Gastrocnemius medialis (tissue), 4 donors: ENCODE measurements around the gene MYO3B. TPM values are rescaled to one million over a fixed set of nuclear protein-coding genes. Genes with fewer than 3 reads are reported as not detected.

Experiments
- ATAC-seq, 2 donors: fragments of 150-250 bp; one replicate each; pipeline ENCODE4 v1.9.1; 2016
- DNase-seq, 2 donors: peaks; one replicate each; pipeline ENCODE4 v3.0.0-alpha.2; 2019
- H3K27ac ChIP-seq, 4 donors: fragments of 200-600 bp; sonication (generic); 1 replicate in 1 of 4; 2 replicates in 3 of 4; pipeline ENCODE4 v1.5.1; 2016 to 2018; ENCODE audit warnings: mild to moderate bottlenecking in 2 of 4, moderate library complexity in 1 of 4
- H3K27me3 ChIP-seq, 3 donors: fragments of 200-600 bp; sonication (generic) in 2 of 3; 1 replicate in 1 of 3; 2 replicates in 2 of 3; pipeline versions ENCODE4 v1.5.1 to v1.6.0; 2016 to 2019; ENCODE audit warnings: mild to moderate bottlenecking in 1 of 3, moderate library complexity in 1 of 3
- H3K36me3 ChIP-seq, 2 donors: fragments of 200-600 bp; sonication (generic) in 1 of 2; one replicate each; pipeline ENCODE4 v1.5.1; 2017 to 2018
- H3K4me1 ChIP-seq, 2 donors: fragments of 200-600 bp; sonication (generic) in 1 of 2; one replicate each; pipeline ENCODE4 v1.5.1; 2016 to 2017; ENCODE audit warnings: mild to moderate bottlenecking in 2 of 2
- H3K4me3 ChIP-seq, 4 donors: fragments of 200-600 bp; sonication (generic) in 3 of 4; 1 replicate in 1 of 4; 2 replicates in 3 of 4; pipeline ENCODE4 v1.5.1; 2016 to 2019; ENCODE audit warnings: mild to moderate bottlenecking in 2 of 4
- H3K9me3 ChIP-seq, 3 donors: fragments of 200-600 bp; sonication (generic) in 2 of 3; 1 replicate in 1 of 3; 2 replicates in 2 of 3; pipeline ENCODE4 v1.5.1; 2016 to 2019
- POLR2A ChIP-seq, 2 donors: fragments of 450-650 bp; IDR thresholded peaks; one replicate each; pipeline ENCODE4 v1.6.1; 2017; ENCODE audit warnings: antibody characterized with exemption in 2 of 2, mild to moderate bottlenecking in 2 of 2, moderate library complexity in 2 of 2
- in situ Hi-C, 4 donors: fragments of 200-750 bp; cut with MboI; loops; one replicate each; pipeline versions ENCODE4 v1.15.0 to v1.8.0; 2017; ENCODE audit warnings: low sequenced_read_pairs in 4 of 4
- intact Hi-C: fragments of 100-400 bp; cut with DNase I; formaldehyde crosslinking; loops from one replicate; pipeline ENCODE4 v1.15.1; 2023; ENCODE audit warnings: low total_unique reads
- total RNA-seq, 4 donors: library from RNA; depleted of rRNA; stranded (reverse); fragments of >200 nt; gene quantifications; one replicate each; pipeline versions ENCODE4 v1.1.0 to v1.2.3, GENCODE V29; 2016
- TF ChIP-seq, protein P1 (sequence below), 5 experiments: fragments of 450-650 bp in 3 of 5; fragments of 200-600 bp in 2 of 5; sonication (generic) in 2 of 5; IDR thresholded peaks in 4 of 5; conservative IDR thresholded peaks in 1 of 5; 1 replicate in 4 of 5; 2 replicates in 1 of 5; pipeline ENCODE4 v1.5.1; 2016 to 2019; ENCODE audit warnings: antibody characterized with exemption in 5 of 5, mild to moderate bottlenecking in 3 of 5, moderate library complexity in 3 of 5

The MYO3B gene
- total RNA-seq, 4 donors from 2014 or later: 0.07 to 0.27 TPM; not detected in 2

DNA sequence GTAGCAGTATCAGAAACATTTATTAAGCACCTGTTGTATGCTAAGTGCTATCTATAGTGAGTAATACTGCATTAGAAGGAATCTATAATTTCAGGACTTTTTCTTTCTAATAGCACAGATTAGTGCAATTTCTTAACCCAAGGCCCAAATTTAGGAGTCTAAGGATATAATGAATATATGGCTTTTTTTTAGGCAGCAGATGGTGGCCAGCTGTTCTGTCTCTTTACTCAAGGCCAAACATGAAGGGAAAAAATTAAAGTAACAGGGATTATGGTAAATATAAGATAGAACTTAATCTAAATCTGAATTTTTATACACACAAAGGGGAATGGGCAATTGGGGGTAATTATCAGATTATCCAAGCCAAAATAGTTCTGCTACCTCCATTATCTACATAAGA lies 306.6 kb downstream of the MYO3B start:
- intact Hi-C loops: no loop called here
- in situ Hi-C loops: loop anchor here in 1 of 4 donors (25.0 kb wide), 1 partner anchor 328 kb away; the partner anchor contains the start of gene GAD1

DNA sequence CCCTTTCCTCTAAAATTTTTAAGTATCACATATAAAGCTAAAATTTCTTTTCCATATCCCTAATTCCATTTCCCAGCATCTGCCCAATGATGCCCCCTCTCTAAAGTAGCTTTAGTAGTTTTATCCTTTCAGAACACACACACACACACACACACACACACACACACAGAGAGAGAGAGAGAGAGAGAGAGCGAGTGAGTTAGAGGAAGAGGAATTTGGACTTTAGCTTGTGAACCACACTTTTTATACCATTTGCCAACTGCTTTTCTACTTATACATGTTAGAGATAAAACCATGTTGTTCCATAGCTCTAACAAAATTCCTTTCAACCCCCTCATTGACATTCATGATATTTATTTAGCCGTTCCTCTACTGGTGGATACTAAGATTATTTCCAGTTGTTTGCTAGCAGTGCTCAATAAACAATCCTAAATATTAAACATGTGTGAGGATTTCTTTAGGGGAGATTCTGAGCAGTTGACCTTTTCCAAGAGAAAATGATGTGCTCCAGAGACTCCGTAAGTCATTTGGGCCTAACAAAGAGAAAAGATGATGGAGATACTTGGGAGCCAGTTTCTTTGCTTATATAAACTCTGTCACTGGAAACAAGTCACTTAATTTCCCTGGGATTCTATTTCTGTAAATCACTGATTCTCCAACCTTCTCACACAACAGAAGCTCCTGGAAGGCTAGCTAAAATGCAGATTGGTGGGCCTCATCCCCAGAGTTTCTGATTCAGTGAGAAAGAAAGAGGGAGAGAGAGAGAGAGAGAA lies 307.5 kb downstream of the MYO3B start:
- no peaks in the 10 kb centered on the region for H3K4me1 ChIP-seq
- in situ Hi-C loops: loop anchor here in 1 of 4 donors (25.0 kb wide), 1 partner anchor 327 kb away; the partner anchor contains the start of gene GAD1
- ATAC-seq: no peak

More for the DNA sequence above, 306.6 kb downstream of the MYO3B start:
- DNase-seq (no peak), ATAC-seq (no peak)
- no peak overlapping the region for H3K4me3 ChIP-seq
- TF ChIP-seq, protein P1, sequence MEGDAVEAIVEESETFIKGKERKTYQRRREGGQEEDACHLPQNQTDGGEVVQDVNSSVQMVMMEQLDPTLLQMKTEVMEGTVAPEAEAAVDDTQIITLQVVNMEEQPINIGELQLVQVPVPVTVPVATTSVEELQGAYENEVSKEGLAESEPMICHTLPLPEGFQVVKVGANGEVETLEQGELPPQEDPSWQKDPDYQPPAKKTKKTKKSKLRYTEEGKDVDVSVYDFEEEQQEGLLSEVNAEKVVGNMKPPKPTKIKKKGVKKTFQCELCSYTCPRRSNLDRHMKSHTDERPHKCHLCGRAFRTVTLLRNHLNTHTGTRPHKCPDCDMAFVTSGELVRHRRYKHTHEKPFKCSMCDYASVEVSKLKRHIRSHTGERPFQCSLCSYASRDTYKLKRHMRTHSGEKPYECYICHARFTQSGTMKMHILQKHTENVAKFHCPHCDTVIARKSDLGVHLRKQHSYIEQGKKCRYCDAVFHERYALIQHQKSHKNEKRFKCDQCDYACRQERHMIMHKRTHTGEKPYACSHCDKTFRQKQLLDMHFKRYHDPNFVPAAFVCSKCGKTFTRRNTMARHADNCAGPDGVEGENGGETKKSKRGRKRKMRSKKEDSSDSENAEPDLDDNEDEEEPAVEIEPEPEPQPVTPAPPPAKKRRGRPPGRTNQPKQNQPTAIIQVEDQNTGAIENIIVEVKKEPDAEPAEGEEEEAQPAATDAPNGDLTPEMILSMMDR (IDR thresholded peaks at IDR 0.05 in 4 of 5, conservative IDR thresholded peaks at IDR 0.05 in 1 of 5): no peak
- no peak for TF ChIP-seq POLR2A (IDR thresholded peaks at IDR 0.05)
- no peaks in the 10 kb centered on the region for H3K36me3 ChIP-seq
- no peak overlapping the region for H3K27ac ChIP-seq
- no peaks in the 10 kb centered on the region for H3K27me3 ChIP-seq
- no peaks in the 10 kb centered on the region for H3K9me3 ChIP-seq
- no peaks in the 10 kb centered on the region for H3K4me1 ChIP-seq

DNA sequence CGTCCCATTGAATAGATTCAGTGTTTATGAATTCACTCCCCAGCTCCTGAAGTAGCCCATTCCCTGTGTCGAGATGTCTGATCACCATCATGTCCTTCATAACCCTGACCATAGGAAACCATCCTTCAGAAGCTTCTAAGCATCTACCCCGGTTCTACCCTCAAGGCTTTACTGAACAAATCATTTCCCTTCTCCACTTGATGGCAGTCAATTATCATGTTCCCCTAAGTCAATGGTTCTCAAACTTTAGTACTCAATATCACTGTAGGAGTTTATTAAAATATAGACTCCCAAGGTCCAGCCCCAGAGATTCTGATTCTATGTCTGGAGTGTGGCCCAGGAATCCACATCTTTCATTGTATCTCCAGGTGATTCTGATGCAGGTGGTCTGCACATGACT lies 308.8 kb downstream of the MYO3B start:
- no peaks in the 10 kb centered on the region for H3K4me1 ChIP-seq
- in situ Hi-C loops (loop anchor here in 1 of 4 donors (25.0 kb wide), 1 partner anchor 326 kb away; the partner anchor contains the start of gene GAD1), intact Hi-C loops (loop anchor here (2.0 to 5.0 kb wide), 2 partner anchors 231 to 326 kb away; partner anchors contain the start of gene SP5)
- DNase-seq (no peak), ATAC-seq (peak in 1 of 2 donors; percentile 80)
- H3K27ac ChIP-seq: no peak overlapping the region
- no peaks in the 10 kb centered on the region for H3K27me3 ChIP-seq
- TF ChIP-seq, protein P1 (IDR thresholded peaks at IDR 0.05 in 4 of 5, conservative IDR thresholded peaks at IDR 0.05 in 1 of 5): peak in 3 of 5 experiments; percentile 11 to 33 (median 32)
- TF ChIP-seq POLR2A (IDR thresholded peaks at IDR 0.05): no peak
- H3K4me3 ChIP-seq: no peak overlapping the region
- H3K9me3 ChIP-seq: no peaks in the 10 kb centered on the region
- H3K36me3 ChIP-seq: no peaks in the 10 kb centered on the region

More for the DNA sequence above, 307.5 kb downstream of the MYO3B start:
- DNase-seq: no peak
- TF ChIP-seq, protein P1 (IDR thresholded peaks at IDR 0.05 in 4 of 5, conservative IDR thresholded peaks at IDR 0.05 in 1 of 5): no peak
- no peak for TF ChIP-seq POLR2A (IDR thresholded peaks at IDR 0.05)
- H3K36me3 ChIP-seq: no peaks in the 10 kb centered on the region
- intact Hi-C loops: loop anchor here (2.0 to 5.0 kb wide), 2 partner anchors 232 to 327 kb away; partner anchors contain the start of gene SP5
- no peak overlapping the region for H3K4me3 ChIP-seq
- no peaks in the 10 kb centered on the region for H3K27me3 ChIP-seq
- H3K27ac ChIP-seq: no peak overlapping the region
- H3K9me3 ChIP-seq: no peaks in the 10 kb centered on the region

DNA sequence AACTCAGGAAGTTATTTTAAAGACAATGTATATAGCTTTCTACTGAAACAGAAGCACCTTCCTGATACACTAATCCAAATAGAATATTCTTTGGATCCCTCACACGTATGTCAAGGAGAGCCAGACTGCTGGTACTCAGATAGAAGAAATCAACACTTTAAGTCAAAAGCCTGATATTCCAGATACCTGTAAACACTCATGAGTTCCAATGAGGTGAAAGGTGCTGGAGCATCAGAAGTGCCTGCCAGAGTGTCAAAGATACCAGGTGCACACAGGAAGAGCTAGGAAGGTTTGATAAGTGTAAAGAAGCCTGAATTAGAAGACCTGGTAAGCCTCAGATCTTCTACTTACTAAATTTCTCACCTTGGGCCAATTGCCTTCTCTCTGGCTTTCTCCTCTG lies 310.9 kb downstream of the MYO3B start:
- no peak for TF ChIP-seq POLR2A (IDR thresholded peaks at IDR 0.05)
- TF ChIP-seq, protein P1 (IDR thresholded peaks at IDR 0.05 in 4 of 5, conservative IDR thresholded peaks at IDR 0.05 in 1 of 5): no peak
- no peak overlapping the region for H3K4me3 ChIP-seq
- ATAC-seq (no peak), DNase-seq (no peak)
- no peaks in the 10 kb centered on the region for H3K27me3 ChIP-seq
- in situ Hi-C loops (loop anchor here in 1 of 4 donors (25.0 kb wide), 1 partner anchor 323 kb away; the partner anchor contains the start of gene GAD1), intact Hi-C loops (loop anchor here (5.0 kb wide), 1 partner anchor 228 kb away; the partner anchor contains the start of gene SP5)
- no peaks in the 10 kb centered on the region for H3K4me1 ChIP-seq
- H3K9me3 ChIP-seq: no peaks in the 10 kb centered on the region
- no peaks in the 10 kb centered on the region for H3K36me3 ChIP-seq
- H3K27ac ChIP-seq: no peak overlapping the region
